ENCODE measurements around the gene NFE2L1.

DNA sequence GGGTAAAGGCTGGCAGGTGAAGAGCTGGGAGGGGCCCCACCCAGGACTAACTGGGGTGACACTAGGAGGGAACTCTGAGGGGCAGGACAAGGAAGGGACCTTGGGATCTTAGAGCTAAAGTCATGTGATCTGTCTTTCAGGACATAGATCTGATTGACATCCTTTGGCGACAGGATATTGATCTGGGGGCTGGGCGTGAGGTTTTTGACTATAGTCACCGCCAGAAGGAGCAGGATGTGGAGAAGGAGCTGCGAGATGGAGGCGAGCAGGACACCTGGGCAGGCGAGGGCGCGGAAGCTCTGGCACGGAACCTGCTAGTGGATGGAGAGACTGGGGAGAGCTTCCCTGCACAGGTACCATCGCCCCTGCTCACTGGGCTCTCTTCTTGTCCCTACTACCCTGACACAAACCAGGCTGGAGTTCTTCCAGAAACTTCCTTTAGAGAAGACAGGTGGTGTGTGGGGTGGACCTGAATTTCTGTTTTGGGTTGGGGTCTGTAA, 8.1 kb downstream of the NFE2L1 start:
- TF ChIP-seq, protein P1, sequence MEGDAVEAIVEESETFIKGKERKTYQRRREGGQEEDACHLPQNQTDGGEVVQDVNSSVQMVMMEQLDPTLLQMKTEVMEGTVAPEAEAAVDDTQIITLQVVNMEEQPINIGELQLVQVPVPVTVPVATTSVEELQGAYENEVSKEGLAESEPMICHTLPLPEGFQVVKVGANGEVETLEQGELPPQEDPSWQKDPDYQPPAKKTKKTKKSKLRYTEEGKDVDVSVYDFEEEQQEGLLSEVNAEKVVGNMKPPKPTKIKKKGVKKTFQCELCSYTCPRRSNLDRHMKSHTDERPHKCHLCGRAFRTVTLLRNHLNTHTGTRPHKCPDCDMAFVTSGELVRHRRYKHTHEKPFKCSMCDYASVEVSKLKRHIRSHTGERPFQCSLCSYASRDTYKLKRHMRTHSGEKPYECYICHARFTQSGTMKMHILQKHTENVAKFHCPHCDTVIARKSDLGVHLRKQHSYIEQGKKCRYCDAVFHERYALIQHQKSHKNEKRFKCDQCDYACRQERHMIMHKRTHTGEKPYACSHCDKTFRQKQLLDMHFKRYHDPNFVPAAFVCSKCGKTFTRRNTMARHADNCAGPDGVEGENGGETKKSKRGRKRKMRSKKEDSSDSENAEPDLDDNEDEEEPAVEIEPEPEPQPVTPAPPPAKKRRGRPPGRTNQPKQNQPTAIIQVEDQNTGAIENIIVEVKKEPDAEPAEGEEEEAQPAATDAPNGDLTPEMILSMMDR (IDR thresholded peaks at IDR 0.05), result no peak
- TF ChIP-seq POLR2A (IDR thresholded peaks at IDR 0.05) (no peak), POLR2AphosphoS5 (IDR thresholded peaks at IDR 0.05) (no peak)
